ENCODE measurements around the gene HSF2BP.
"Not testable (repeated sequence)": the region's sequence is repeated elsewhere in the genome, so short reads cannot be mapped to it uniquely, and the experiment has no call there.

The HSF2BP gene

GRCh38 chr21:43659136-43660000, at the start of gene HSF2BP, which contains the start of gene RRP1B:
HSF2BP (minus strand) TSS chr21:43659488; CDS start chr21:43658096, 1,392 bp downstream.
RRP1B (plus strand) TSS chr21:43659560; CDS start chr21:43659665, 105 bp downstream.
- H3K27me3 ChIP-seq (ENCODE audit: control insufficient read depth in 1 of 2, insufficient read depth in 2 of 2, low read length in 2 of 2) = no peaks in the 10 kb centered on the region
- no peaks in the 10 kb centered on the region for H3K36me3 ChIP-seq (ENCODE audit: insufficient read depth, low read length)
- peak within 1 kb of the TSS; percentile 92 to 99 for H3K4me3 ChIP-seq (ENCODE audit: low read depth in 1 of 2, low read length in 2 of 2)
- peaks cover 11% of the 10 kb centered on the region for H3K4me1 ChIP-seq (ENCODE audit: insufficient read depth, low read length)
- H3K9me3 ChIP-seq (ENCODE audit: low read length) = no peaks in the 10 kb centered on the region
- peak within 1 kb of the TSS; percentile 91 for H3K9ac ChIP-seq (ENCODE audit: low read length)
- peak within 1 kb of the TSS; percentile 94 for H3K27ac ChIP-seq (ENCODE audit: low read depth, low read length)

- Histone ChIP-seq H3K4me3 (ENCODE audit: low read depth in 1 of 2, low read length in 2 of 2) (no peak overlapping the region), H3K27me3 (ENCODE audit: control insufficient read depth in 1 of 2, insufficient read depth in 2 of 2, low read length in 2 of 2) (no peaks in the 10 kb centered on the region), H3K27ac (ENCODE audit: low read depth, low read length) (no peak overlapping the region), H3K9ac (ENCODE audit: low read length) (no peak overlapping the region), H3K9me3 (ENCODE audit: low read length) (no peaks in the 10 kb centered on the region), H3K36me3 (ENCODE audit: insufficient read depth, low read length) (no peaks in the 10 kb centered on the region), H3K4me1 (ENCODE audit: insufficient read depth, low read length) (no peaks in the 10 kb centered on the region)
Observed at GRCh38 chr21:43708745-43709381, 49.6 kb upstream of the HSF2BP start.

GRCh38 chr21:43707462-43707861, 48.2 kb upstream of the HSF2BP start:
- Histone ChIP-seq H3K36me3 (ENCODE audit: insufficient read depth, low read length) (no peaks in the 10 kb centered on the region), H3K4me1 (ENCODE audit: insufficient read depth, low read length) (no peaks in the 10 kb centered on the region), H3K9ac (ENCODE audit: low read length) (no peak overlapping the region), H3K27me3 (ENCODE audit: control insufficient read depth in 1 of 2, insufficient read depth in 2 of 2, low read length in 2 of 2) (no peaks in the 10 kb centered on the region), H3K4me3 (ENCODE audit: low read depth in 1 of 2, low read length in 2 of 2) (no peak overlapping the region), H3K9me3 (ENCODE audit: low read length) (no peaks in the 10 kb centered on the region), H3K27ac (ENCODE audit: low read depth, low read length) (no peak overlapping the region)

GRCh38 chr21:43703035-43703880, 44.0 kb upstream of the HSF2BP start:
- H3K36me3 ChIP-seq (ENCODE audit: insufficient read depth, low read length) = no peaks in the 10 kb centered on the region
- H3K4me3 ChIP-seq (ENCODE audit: low read depth in 1 of 2, low read length in 2 of 2) = no peak overlapping the region
- H3K4me1 ChIP-seq (ENCODE audit: insufficient read depth, low read length) = no peaks in the 10 kb centered on the region
- no peak overlapping the region for H3K27ac ChIP-seq (ENCODE audit: low read depth, low read length)
- H3K9ac ChIP-seq (ENCODE audit: low read length) = no peak overlapping the region
- H3K27me3 ChIP-seq (ENCODE audit: control insufficient read depth in 1 of 2, insufficient read depth in 2 of 2, low read length in 2 of 2) = no peaks in the 10 kb centered on the region
- no peaks in the 10 kb centered on the region for H3K9me3 ChIP-seq (ENCODE audit: low read length)

- Histone ChIP-seq H3K9me3 (ENCODE audit: low read length) (no peaks in the 10 kb centered on the region), H3K27me3 (ENCODE audit: control insufficient read depth in 1 of 2, insufficient read depth in 2 of 2, low read length in 2 of 2) (no peaks in the 10 kb centered on the region), H3K36me3 (ENCODE audit: insufficient read depth, low read length) (no peaks in the 10 kb centered on the region), H3K4me1 (ENCODE audit: insufficient read depth, low read length) (no peaks in the 10 kb centered on the region), H3K27ac (ENCODE audit: low read depth, low read length) (no peak overlapping the region), H3K9ac (ENCODE audit: low read length) (no peak overlapping the region), H3K4me3 (ENCODE audit: low read depth in 1 of 2, low read length in 2 of 2) (no peak overlapping the region)
Observed at GRCh38 chr21:43702785-43703034, 43.4 kb upstream of the HSF2BP start.

- Histone ChIP-seq H3K4me1 (ENCODE audit: insufficient read depth, low read length) (no peaks in the 10 kb centered on the region), H3K27ac (ENCODE audit: low read depth, low read length) (no peak overlapping the region), H3K4me3 (ENCODE audit: low read depth in 1 of 2, low read length in 2 of 2) (no peak overlapping the region), H3K9ac (ENCODE audit: low read length) (no peak overlapping the region), H3K36me3 (ENCODE audit: insufficient read depth, low read length) (no peaks in the 10 kb centered on the region), H3K27me3 (ENCODE audit: control insufficient read depth in 1 of 2, insufficient read depth in 2 of 2, low read length in 2 of 2) (no peaks in the 10 kb centered on the region), H3K9me3 (ENCODE audit: low read length) (no peaks in the 10 kb centered on the region)
Observed at GRCh38 chr21:43701936-43702784, 42.9 kb upstream of the HSF2BP start.

- H3K9me3 ChIP-seq (ENCODE audit: low read length) = no peaks in the 10 kb centered on the region
- no peak overlapping the region for H3K4me3 ChIP-seq (ENCODE audit: low read depth in 1 of 2, low read length in 2 of 2)
- H3K27me3 ChIP-seq (ENCODE audit: control insufficient read depth in 1 of 2, insufficient read depth in 2 of 2, low read length in 2 of 2) = no peaks in the 10 kb centered on the region
- no peaks in the 10 kb centered on the region for H3K4me1 ChIP-seq (ENCODE audit: insufficient read depth, low read length)
- H3K9ac ChIP-seq (ENCODE audit: low read length) = no peak overlapping the region
- no peaks in the 10 kb centered on the region for H3K36me3 ChIP-seq (ENCODE audit: insufficient read depth, low read length)
- H3K27ac ChIP-seq (ENCODE audit: low read depth, low read length) = no peak overlapping the region
Observed at GRCh38 chr21:43699933-43700599, 40.8 kb upstream of the HSF2BP start.

- not testable (repeated sequence) for H3K27me3 ChIP-seq (ENCODE audit: control insufficient read depth in 1 of 2, insufficient read depth in 2 of 2, low read length in 2 of 2); H3K9me3 ChIP-seq (ENCODE audit: low read length); H3K4me3 ChIP-seq (ENCODE audit: low read depth in 1 of 2, low read length in 2 of 2); H3K9ac ChIP-seq (ENCODE audit: low read length); H3K36me3 ChIP-seq (ENCODE audit: insufficient read depth, low read length); H3K27ac ChIP-seq (ENCODE audit: low read depth, low read length); H3K4me1 ChIP-seq (ENCODE audit: insufficient read depth, low read length)
Observed at GRCh38 chr21:43699492-43699777, 40.1 kb upstream of the HSF2BP start.

GRCh38 chr21:43697758-43698643, 38.7 kb upstream of the HSF2BP start:
- Histone ChIP-seq H3K9me3 (ENCODE audit: low read length) (no peaks in the 10 kb centered on the region), H3K36me3 (ENCODE audit: insufficient read depth, low read length) (peaks cover 7% of the 10 kb centered on the region), H3K4me3 (ENCODE audit: low read depth in 1 of 2, low read length in 2 of 2) (no peak overlapping the region), H3K27me3 (ENCODE audit: control insufficient read depth in 1 of 2, insufficient read depth in 2 of 2, low read length in 2 of 2) (no peaks in the 10 kb centered on the region), H3K9ac (ENCODE audit: low read length) (no peak overlapping the region), H3K4me1 (ENCODE audit: insufficient read depth, low read length) (no peaks in the 10 kb centered on the region), H3K27ac (ENCODE audit: low read depth, low read length) (no peak overlapping the region)

GRCh38 chr21:43696214-43696613, 36.9 kb upstream of the HSF2BP start:
- H3K36me3 ChIP-seq (ENCODE audit: insufficient read depth, low read length) = peaks cover 21% of the 10 kb centered on the region

More at GRCh38 chr21:43696214-43696613, 36.9 kb upstream of the HSF2BP start:
- Histone ChIP-seq H3K27ac (ENCODE audit: low read depth, low read length) (no peak overlapping the region), H3K9ac (ENCODE audit: low read length) (no peak overlapping the region), H3K9me3 (ENCODE audit: low read length) (no peaks in the 10 kb centered on the region), H3K27me3 (ENCODE audit: control insufficient read depth in 1 of 2, insufficient read depth in 2 of 2, low read length in 2 of 2) (no peaks in the 10 kb centered on the region), H3K4me1 (ENCODE audit: insufficient read depth, low read length) (no peaks in the 10 kb centered on the region), H3K4me3 (ENCODE audit: low read depth in 1 of 2, low read length in 2 of 2) (no peak overlapping the region)
